HG02981 (cell line): ENCODE data around the gene SLC23A2.

Experiments
- ATAC-seq: cut with Tn5 transposase; IDR thresholded peaks from one replicate; pipeline ENCODE4 v1.9.1; 2021; ENCODE audit warnings: mild to moderate bottlenecking, moderate library complexity; ENCODE audit not compliant: unreplicated experiment

SLC23A2 gene

GRCh38 chr20:4910951-4911350 lies 90.4 kb downstream of the SLC23A2 start:
- no peak for ATAC-seq

- ATAC-seq = no peak
Measured at GRCh38 chr20:4905613-4906012, 95.7 kb downstream of the SLC23A2 start.

GRCh38 chr20:4905195-4905594 lies 96.1 kb downstream of the SLC23A2 start:
- no peak for ATAC-seq

- ATAC-seq = no peak
Measured at GRCh38 chr20:4904127-4904860, 97.0 kb downstream of the SLC23A2 start.

GRCh38 chr20:4902788-4903187 lies 98.5 kb downstream of the SLC23A2 start:
- no peak for ATAC-seq

- no peak for ATAC-seq
Measured at GRCh38 chr20:4901031-4901818, 100.1 kb downstream of the SLC23A2 start.

GRCh38 chr20:4898282-4899244 lies 102.7 kb downstream of the SLC23A2 start:
- no peak for ATAC-seq

GRCh38 chr20:4897600-4897999 lies 103.7 kb downstream of the SLC23A2 start:
- no peak for ATAC-seq

- ATAC-seq = no peak
Measured at GRCh38 chr20:4896971-4897497, 104.3 kb downstream of the SLC23A2 start.

- no peak for ATAC-seq
Measured at GRCh38 chr20:4896119-4896702, 105.1 kb downstream of the SLC23A2 start.

GRCh38 chr20:4894981-4895381 lies 106.3 kb downstream of the SLC23A2 start:
- no peak for ATAC-seq

- ATAC-seq = no peak
Measured at GRCh38 chr20:4894409-4894808, 106.9 kb downstream of the SLC23A2 start.

GRCh38 chr20:4893709-4894108 lies 107.6 kb downstream of the SLC23A2 start:
- no peak for ATAC-seq

GRCh38 chr20:4891997-4892396 lies 109.3 kb downstream of the SLC23A2 start:
- ATAC-seq = no peak

- ATAC-seq = no peak
Measured at GRCh38 chr20:4891190-4891763, 110.0 kb downstream of the SLC23A2 start.

- ATAC-seq = no peak
Measured at GRCh38 chr20:4889446-4889845, 111.9 kb downstream of the SLC23A2 start.

GRCh38 chr20:4887586-4887985 lies 113.7 kb downstream of the SLC23A2 start:
- no peak for ATAC-seq

GRCh38 chr20:4886771-4887527 lies 114.4 kb downstream of the SLC23A2 start:
- no peak for ATAC-seq

GRCh38 chr20:4885877-4886276 lies 115.4 kb downstream of the SLC23A2 start:
- no peak for ATAC-seq
